ENCODE measurements around the gene KCNH2. TPM values are rescaled to one million over a fixed set of nuclear protein-coding genes. Genes with fewer than 3 reads are reported as not detected.

The KCNH2 gene
- total RNA-seq, 1 experiment from 2014 or later: 16.2 TPM

- TF ChIP-seq AR (CRISPR knock-in tag; IDR thresholded peaks at IDR 0.05) (no peak), IRF1 (CRISPR knock-in tag; IDR thresholded peaks at IDR 0.05) (no peak), RELA (CRISPR knock-in tag; IDR thresholded peaks at IDR 0.05; ENCODE audit: borderline replicate concordance) (no peak), CTCF (IDR thresholded peaks at IDR 0.05) (no peak)
These were observed 24.8 kb downstream of the KCNH2 start (continued) for GRCh38 chr7:150953061-150953997.

- ATAC-seq (no peak), DNase-seq (ENCODE audit: low spot score) (no peak)
- Mint-ChIP-seq H3K27ac (no peak overlapping the region), H3K4me1 (peaks cover 30% of the 10 kb centered on the region), H3K4me3 (no peak overlapping the region), H3K9me3 (no peaks in the 10 kb centered on the region), H3K36me3 (peaks cover 4% of the 10 kb centered on the region; the same call in 1 of the 2 replicates), H3K27me3 (ENCODE audit: low read depth) (peaks cover 6% of the 10 kb centered on the region)
- ChIA-PET POLR2A (no interaction called here), CTCF (interaction anchor here (1.0 to 1.5 kb wide), 2 partner anchors 10 to 34 kb away, joined by 3 to 4 read pairs; no protein-coding TSS in a partner anchor)
- no peak for TF ChIP-seq CREM (CRISPR knock-in tag; IDR thresholded peaks at IDR 0.05)
- TF ChIP-seq STAT6 (CRISPR knock-in tag; conservative IDR thresholded peaks at IDR 0.05; ENCODE audit: low read depth): no peak
- no peak for TF ChIP-seq CBFB (CRISPR knock-in tag; IDR thresholded peaks at IDR 0.05; ENCODE audit: low read depth)
- no peak for TF ChIP-seq ZNF138 (CRISPR knock-in tag; conservative IDR thresholded peaks at IDR 0.05)
- no peak for TF ChIP-seq GRHL2 (CRISPR knock-in tag; IDR thresholded peaks at IDR 0.05; ENCODE audit: insufficient replicate concordance, severe bottlenecking)
- TF ChIP-seq NR2C2 (CRISPR knock-in tag; IDR thresholded peaks at IDR 0.05): no peak
- no peak for TF ChIP-seq CDX4 (CRISPR knock-in tag; IDR thresholded peaks at IDR 0.05; ENCODE audit: borderline replicate concordance)
- TF ChIP-seq USF1 (CRISPR knock-in tag; IDR thresholded peaks at IDR 0.05): no peak
- TF ChIP-seq EMX1 (CRISPR knock-in tag; IDR thresholded peaks at IDR 0.05): no peak
- no peak for TF ChIP-seq SP1 (CRISPR knock-in tag; conservative IDR thresholded peaks at IDR 0.05)
- no peak for TF ChIP-seq ZNF232 (CRISPR knock-in tag; IDR thresholded peaks at IDR 0.05)
- no peak for TF ChIP-seq GTF2I (CRISPR knock-in tag; conservative IDR thresholded peaks at IDR 0.05)
- no peak for TF ChIP-seq ATF1 (CRISPR knock-in tag; IDR thresholded peaks at IDR 0.05)
- TF ChIP-seq MAX (CRISPR knock-in tag; IDR thresholded peaks at IDR 0.05): no peak
- TF ChIP-seq ARID4B (CRISPR knock-in tag; IDR thresholded peaks at IDR 0.05; ENCODE audit: borderline replicate concordance): no peak
These were observed 25.6 kb downstream of the KCNH2 start for GRCh38 chr7:150952331-150953050.

Data from WTC11 (cell line).